Measurements from ENCODE around the gene CSRNP3. TPM values are rescaled to one million over a fixed set of nuclear protein-coding genes. Genes with fewer than 3 reads are reported as not detected.
"Not testable (repeated sequence)": the region's sequence is repeated elsewhere in the genome, so short reads cannot be mapped to it uniquely, and the experiment has no call there.

CSRNP3 gene
- total RNA-seq, 1 donor from 2014 or later: not detected

- intact Hi-C loops (cut with micrococcal nuclease): no loop called here
Measured at GRCh38 chr2:165587335-165587938, 117.9 kb downstream of the CSRNP3 start.

- intact Hi-C loops (cut with micrococcal nuclease): not testable (repeated sequence)
Measured at GRCh38 chr2:165590999-165591398, 121.5 kb downstream of the CSRNP3 start.

GRCh38 chr2:165593081-165593480, 123.6 kb downstream of the CSRNP3 start:
- intact Hi-C loops (cut with micrococcal nuclease): no loop called here

- intact Hi-C loops (cut with micrococcal nuclease): no loop called here
Measured at GRCh38 chr2:165594231-165594934, 124.9 kb downstream of the CSRNP3 start.

GRCh38 chr2:165594935-165595255, 125.4 kb downstream of the CSRNP3 start:
- intact Hi-C loops (cut with micrococcal nuclease): no loop called here

- intact Hi-C loops (cut with micrococcal nuclease): no loop called here
Measured at GRCh38 chr2:165596788-165597187, 127.3 kb downstream of the CSRNP3 start.

- intact Hi-C loops (cut with micrococcal nuclease): no loop called here
Measured at GRCh38 chr2:165601065-165601830, 131.8 kb downstream of the CSRNP3 start.

GRCh38 chr2:165601928-165602521, 132.5 kb downstream of the CSRNP3 start:
- intact Hi-C loops (cut with micrococcal nuclease): no loop called here

- intact Hi-C loops (cut with micrococcal nuclease): no loop called here
Measured at GRCh38 chr2:165609672-165610071, 140.2 kb downstream of the CSRNP3 start.

GRCh38 chr2:165610591-165611029, 141.1 kb downstream of the CSRNP3 start:
- intact Hi-C loops (cut with micrococcal nuclease): no loop called here

GRCh38 chr2:165617741-165618481, 148.4 kb downstream of the CSRNP3 start:
- intact Hi-C loops (cut with micrococcal nuclease): no loop called here

GRCh38 chr2:165618806-165619205, 149.3 kb downstream of the CSRNP3 start:
- intact Hi-C loops (cut with micrococcal nuclease): no loop called here

- intact Hi-C loops (cut with micrococcal nuclease): no loop called here
Measured at GRCh38 chr2:165621086-165621560, 151.6 kb downstream of the CSRNP3 start.

GRCh38 chr2:165623161-165623560, 153.7 kb downstream of the CSRNP3 start:
- intact Hi-C loops (cut with micrococcal nuclease): no loop called here

- intact Hi-C loops (cut with micrococcal nuclease): no loop called here
Measured at GRCh38 chr2:165623783-165624469, 154.4 kb downstream of the CSRNP3 start.

- intact Hi-C loops (cut with micrococcal nuclease): no loop called here
Measured at GRCh38 chr2:165624470-165624800, 154.9 kb downstream of the CSRNP3 start.

GRCh38 chr2:165627470-165627869, 158.0 kb downstream of the CSRNP3 start:
- intact Hi-C loops (cut with micrococcal nuclease): no loop called here

- intact Hi-C loops (cut with micrococcal nuclease): no loop called here
Measured at GRCh38 chr2:165629776-165630175, 160.3 kb downstream of the CSRNP3 start.

- intact Hi-C loops (cut with micrococcal nuclease): no loop called here
Measured at GRCh38 chr2:165630236-165630635, 160.7 kb downstream of the CSRNP3 start.

GRCh38 chr2:165631089-165631488, 161.6 kb downstream of the CSRNP3 start:
- intact Hi-C loops (cut with micrococcal nuclease): no loop called here

GRCh38 chr2:165632594-165632993, 163.1 kb downstream of the CSRNP3 start:
- intact Hi-C loops (cut with micrococcal nuclease): no loop called here

Measured in T-helper 2 cell treated with Interferon-gamma antibody and Interleukin-4, amounts not matched to agents 100 ng/mL and 5 ng/mL, for 36 hours (primary cell).